A204.1 (cell line): ENCODE measurements around the gene PRRC2A.

Experiments used
- FAIRE-seq: peaks from 2 replicates; lab custom pipeline; 2012; peaks lifted over from hg19 to GRCh38; lab: Jason Lieb, UNC

The PRRC2A gene

DNA sequence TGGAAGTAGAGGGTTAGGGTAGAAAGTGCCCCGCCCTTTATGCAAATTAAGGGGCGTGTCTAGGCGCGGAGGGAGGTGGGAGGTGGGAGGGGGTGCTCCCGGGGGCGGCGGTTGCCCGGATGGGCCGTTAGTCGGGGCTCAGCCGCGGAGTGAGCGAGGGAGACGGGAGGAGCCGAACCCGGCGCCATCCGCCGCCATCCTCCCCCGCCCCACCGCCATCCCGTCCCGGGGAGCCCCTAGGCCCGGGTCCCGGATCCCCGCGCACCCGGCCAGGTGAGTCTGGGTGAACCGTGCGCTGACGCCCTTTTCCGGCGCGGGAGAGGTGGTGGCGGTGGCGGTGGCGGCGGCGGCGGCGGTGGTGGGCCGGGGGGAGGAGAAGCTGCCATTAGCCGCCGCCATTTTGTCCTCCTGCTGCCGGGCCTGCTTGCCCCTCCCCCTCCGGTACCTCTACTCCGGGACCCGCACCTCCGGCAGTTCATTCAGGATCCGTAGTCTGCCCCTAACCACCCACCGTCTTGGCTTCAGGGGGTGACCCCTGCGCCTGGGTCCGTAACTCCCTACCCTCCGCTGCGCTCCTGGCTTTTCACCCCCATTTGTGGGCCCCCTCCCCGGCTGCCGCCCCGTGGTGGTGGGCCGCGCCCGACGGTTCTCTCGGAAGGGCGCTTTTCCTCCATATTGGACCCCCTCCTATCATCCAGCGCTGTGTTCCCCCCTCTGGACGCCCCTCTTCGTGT, at the start of gene PRRC2A:
Gene PRRC2A, plus strand, starts transcription at position 130 of the 734 bp plus-strand sequence. CDS start 2,075 bp downstream, outside the sequence.
- FAIRE-seq: no peak

DNA sequence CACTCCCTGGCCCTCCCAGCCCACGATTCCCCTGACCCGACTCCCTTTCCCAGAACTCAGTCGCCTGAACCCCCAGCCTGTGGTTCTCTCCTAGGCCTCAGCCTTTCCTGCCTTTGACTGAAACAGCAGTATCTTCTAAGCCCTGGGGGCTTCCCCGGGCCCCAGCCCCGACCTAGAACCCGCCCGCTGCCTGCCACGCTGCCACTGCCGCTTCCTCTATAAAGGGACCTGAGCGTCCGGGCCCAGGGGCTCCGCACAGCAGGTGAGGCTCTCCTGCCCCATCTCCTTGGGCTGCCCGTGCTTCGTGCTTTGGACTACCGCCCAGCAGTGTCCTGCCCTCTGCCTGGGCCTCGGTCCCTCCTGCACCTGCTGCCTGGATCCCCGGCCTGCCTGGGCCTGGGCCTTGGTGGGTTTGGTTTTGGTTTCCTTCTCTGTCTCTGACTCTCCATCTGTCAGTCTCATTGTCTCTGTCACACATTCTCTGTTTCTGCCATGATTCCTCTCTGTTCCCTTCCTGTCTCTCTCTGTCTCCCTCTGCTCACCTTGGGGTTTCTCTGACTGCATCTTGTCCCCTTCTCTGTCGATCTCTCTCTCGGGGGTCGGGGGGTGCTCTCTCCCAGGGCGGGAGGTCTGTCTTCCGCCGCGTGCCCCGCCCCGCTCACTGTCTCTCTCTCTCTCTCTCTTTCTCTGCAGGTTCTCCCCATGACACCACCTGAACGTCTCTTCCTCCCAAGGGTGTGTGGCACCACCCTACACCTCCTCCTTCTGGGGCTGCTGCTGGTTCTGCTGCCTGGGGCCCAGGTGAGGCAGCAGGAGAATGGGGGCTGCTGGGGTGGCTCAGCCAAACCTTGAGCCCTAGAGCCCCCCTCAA, 48.2 kb upstream of the PRRC2A start, which contains the start of gene LTA:
Gene LTA, plus strand, starts transcription at position 249 of the 871 bp plus-strand sequence. Its CDS starts 454 bp downstream, at position 703.
- FAIRE-seq: no peak

- FAIRE-seq: no peak
These were observed 47.0 kb upstream of the PRRC2A start for GRCh38 chr6:31573239-31574105.

DNA sequence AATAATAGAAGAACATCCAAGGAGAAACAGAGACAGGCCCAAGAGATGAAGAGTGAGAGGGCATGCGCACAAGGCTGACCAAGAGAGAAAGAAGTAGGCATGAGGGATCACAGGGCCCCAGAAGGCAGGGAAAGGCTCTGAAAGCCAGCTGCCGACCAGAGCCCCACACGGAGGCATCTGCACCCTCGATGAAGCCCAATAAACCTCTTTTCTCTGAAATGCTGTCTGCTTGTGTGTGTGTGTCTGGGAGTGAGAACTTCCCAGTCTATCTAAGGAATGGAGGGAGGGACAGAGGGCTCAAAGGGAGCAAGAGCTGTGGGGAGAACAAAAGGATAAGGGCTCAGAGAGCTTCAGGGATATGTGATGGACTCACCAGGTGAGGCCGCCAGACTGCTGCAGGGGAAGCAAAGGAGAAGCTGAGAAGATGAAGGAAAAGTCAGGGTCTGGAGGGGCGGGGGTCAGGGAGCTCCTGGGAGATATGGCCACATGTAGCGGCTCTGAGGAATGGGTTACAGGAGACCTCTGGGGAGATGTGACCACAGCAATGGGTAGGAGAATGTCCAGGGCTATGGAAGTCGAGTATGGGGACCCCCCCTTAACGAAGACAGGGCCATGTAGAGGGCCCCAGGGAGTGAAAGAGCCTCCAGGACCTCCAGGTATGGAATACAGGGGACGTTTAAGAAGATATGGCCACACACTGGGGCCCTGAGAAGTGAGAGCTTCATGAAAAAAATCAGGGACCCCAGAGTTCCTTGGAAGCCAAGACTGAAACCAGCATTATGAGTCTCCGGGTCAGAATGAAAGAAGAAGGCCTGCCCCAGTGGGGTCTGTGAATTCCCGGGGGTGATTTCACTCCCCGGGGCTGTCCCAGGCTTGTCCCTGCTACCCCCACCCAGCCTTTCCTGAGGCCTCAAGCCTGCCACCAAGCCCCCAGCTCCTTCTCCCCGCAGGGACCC, 46.1 kb upstream of the PRRC2A start:
- no peak for FAIRE-seq

DNA sequence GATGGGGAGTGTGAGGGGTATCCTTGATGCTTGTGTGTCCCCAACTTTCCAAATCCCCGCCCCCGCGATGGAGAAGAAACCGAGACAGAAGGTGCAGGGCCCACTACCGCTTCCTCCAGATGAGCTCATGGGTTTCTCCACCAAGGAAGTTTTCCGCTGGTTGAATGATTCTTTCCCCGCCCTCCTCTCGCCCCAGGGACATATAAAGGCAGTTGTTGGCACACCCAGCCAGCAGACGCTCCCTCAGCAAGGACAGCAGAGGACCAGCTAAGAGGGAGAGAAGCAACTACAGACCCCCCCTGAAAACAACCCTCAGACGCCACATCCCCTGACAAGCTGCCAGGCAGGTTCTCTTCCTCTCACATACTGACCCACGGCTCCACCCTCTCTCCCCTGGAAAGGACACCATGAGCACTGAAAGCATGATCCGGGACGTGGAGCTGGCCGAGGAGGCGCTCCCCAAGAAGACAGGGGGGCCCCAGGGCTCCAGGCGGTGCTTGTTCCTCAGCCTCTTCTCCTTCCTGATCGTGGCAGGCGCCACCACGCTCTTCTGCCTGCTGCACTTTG, 45.1 kb upstream of the PRRC2A start, which contains the start of gene TNF:
Gene TNF, plus strand, starts transcription at position 231 of the 567 bp plus-strand sequence. Its CDS starts 177 bp downstream, at position 408.
- no peak for FAIRE-seq

DNA sequence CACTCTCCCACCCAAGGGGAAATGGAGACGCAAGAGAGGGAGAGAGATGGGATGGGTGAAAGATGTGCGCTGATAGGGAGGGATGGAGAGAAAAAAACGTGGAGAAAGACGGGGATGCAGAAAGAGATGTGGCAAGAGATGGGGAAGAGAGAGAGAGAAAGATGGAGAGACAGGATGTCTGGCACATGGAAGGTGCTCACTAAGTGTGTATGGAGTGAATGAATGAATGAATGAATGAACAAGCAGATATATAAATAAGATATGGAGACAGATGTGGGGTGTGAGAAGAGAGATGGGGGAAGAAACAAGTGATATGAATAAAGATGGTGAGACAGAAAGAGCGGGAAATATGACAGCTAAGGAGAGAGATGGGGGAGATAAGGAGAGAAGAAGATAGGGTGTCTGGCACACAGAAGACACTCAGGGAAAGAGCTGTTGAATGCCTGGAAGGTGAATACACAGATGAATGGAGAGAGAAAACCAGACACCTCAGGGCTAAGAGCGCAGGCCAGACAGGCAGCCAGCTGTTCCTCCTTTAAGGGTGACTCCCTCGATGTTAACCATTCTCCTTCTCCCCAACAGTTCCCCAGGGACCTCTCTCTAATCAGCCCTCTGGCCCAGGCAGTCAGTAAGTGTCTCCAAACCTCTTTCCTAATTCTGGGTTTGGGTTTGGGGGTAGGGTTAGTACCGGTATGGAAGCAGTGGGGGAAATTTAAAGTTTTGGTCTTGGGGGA, 44.4 kb upstream of the PRRC2A start:
- FAIRE-seq: no peak

- no peak for FAIRE-seq
These were observed 43.5 kb upstream of the PRRC2A start for GRCh38 chr6:31576897-31577578.

GRCh38 chr6:31577579-31577966, 42.9 kb upstream of the PRRC2A start:
- no peak for FAIRE-seq

DNA sequence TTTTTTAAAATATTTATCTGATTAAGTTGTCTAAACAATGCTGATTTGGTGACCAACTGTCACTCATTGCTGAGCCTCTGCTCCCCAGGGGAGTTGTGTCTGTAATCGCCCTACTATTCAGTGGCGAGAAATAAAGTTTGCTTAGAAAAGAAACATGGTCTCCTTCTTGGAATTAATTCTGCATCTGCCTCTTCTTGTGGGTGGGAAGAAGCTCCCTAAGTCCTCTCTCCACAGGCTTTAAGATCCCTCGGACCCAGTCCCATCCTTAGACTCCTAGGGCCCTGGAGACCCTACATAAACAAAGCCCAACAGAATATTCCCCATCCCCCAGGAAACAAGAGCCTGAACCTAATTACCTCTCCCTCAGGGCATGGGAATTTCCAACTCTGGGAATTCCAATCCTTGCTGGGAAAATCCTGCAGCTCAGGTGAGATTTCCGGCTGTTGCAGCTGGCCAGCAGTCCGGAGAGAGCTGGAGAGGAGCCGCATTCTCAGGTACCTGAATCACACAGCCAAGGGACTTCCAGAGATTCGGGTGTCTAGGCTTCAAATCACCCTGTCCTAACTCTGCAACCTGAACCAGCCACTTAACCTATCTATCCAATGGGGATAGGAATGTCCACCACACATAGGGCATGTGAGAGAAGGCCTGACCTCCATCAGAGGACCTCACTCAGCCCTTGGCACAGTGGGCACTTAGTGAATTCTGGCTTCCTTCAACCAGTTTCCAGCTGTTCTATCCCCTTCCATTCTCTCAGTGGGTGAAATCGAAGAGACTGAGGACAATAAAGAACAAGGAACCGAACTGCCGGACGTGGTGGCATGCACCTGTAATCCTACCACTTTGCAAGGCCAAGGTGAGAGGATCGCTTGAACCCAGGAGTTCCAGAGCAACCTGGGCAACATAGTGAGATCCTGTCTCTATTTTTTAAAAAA, 42.1 kb upstream of the PRRC2A start:
- no peak for FAIRE-seq

- no peak for FAIRE-seq
These were observed 41.4 kb upstream of the PRRC2A start for GRCh38 chr6:31579119-31579505.

DNA sequence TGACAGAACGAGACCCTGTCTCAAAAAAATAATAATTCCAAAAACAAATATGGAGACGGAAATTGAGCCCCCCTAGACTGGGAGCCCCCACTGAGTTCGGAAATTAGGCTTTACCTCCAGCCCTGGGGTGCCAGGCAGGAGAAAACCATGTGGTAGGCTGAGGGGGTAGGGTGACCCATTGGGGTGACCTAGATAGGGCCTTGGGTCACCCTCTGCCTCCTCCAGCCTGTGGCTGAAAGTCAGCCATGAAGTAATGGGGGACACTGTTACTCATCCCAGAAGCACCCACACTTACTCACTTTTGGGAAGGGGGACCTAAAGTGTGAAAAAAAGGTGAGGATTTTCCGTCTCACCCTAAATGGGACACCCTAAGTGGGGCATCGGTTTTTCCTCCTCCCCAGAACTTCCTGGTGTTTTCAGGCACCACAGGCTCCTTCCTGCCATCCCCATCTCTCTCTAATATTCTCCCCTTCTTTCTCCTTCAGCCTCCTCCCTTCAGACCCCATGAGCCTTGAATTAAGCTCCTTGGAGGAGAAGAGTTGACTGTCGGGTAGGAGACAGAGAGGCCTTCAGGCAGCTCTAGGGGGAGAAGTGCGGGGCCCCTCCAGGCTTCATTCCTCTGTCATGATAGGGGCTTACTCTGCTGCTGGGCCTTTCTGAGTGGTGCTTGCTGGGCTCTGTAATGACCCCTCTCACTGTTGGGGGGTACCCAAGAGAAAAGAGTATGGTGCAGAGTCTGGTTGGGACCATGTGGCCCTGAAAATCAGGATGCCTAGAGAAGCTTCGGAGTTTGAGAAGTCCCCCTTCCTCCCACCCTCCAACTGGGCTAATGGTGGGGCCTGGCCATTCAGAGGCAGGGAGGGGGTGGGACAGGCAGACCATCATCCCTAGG, 40.7 kb upstream of the PRRC2A start:
- FAIRE-seq: no peak

- FAIRE-seq: no peak
These were observed 40.1 kb upstream of the PRRC2A start for GRCh38 chr6:31580438-31580740.

DNA sequence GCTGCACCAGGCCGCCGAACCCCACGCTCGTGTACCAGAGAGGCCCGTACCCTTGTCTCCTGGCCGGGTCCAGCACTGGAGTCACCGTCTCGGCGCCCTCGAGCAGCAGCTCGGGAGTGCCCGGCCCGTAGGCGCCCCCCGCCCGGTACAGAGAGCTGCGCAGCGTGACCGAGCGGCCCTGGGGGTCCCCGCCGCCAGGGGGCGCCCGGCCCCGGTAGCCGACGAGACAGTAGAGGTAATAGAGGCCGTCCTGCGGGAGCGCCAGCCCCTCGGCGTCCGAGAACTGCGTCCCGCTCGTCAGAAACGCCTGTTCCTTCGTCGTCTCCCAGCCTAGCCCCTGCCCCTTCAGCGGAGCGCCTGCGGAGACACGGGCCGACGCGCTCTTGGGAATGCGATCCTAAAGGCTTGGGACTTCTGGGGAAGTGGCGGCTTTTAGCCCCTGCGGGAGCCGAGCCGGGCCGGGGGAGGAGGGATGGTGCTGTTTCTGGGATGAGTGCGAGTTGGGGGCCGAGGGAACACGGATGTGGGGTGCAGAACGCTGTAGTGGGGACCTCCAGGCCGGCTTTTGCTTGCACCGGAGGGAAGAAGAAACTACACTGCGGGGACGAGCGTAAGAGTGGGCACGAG, 39.6 kb upstream of the PRRC2A start:
- FAIRE-seq: no peak

DNA sequence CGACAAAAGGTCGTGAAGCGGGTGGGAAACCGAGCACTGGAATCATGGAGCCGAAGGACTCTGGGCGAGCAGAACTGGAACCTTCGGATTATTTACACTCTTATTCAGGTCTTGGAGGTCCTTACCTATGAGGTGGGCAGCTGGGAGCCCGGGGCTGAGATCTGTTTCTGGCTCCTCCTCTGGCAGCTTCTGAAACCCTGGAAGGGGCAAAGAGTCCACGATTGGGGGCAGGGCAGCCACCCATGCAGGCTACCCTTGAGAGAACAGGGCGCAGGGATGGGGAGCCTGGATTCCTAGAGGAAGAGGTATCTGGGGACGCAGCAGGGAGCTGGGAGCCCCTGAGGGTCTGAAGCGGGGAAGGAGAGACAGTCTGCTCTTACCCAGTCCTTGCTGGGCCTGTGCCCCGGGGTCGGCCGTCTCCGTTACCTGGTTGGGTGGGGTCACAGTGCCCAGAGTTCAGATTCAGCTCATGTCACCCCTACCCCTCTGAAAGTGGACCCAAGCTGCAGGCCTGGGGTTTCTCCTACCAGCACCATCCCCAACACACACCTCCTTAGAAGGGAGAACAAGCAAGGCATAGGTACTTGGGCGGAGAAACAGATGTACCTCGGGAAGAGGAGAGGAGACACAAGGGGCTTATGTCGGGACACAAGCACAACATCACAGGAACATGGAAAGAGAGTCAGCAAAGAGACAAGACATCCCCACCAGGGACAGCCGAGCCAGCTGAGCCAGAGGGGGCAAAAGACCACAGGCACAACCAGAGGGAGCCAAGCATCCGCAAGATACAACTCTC, 38.9 kb upstream of the PRRC2A start:
- FAIRE-seq: no peak

- no peak for FAIRE-seq
These were observed 38.3 kb upstream of the PRRC2A start, which contains the start of gene LTB for GRCh38 chr6:31582230-31582643. TSS of gene LTB (minus strand) at chr6:31582424. CDS start at chr6:31582417, 7 bp downstream.

DNA sequence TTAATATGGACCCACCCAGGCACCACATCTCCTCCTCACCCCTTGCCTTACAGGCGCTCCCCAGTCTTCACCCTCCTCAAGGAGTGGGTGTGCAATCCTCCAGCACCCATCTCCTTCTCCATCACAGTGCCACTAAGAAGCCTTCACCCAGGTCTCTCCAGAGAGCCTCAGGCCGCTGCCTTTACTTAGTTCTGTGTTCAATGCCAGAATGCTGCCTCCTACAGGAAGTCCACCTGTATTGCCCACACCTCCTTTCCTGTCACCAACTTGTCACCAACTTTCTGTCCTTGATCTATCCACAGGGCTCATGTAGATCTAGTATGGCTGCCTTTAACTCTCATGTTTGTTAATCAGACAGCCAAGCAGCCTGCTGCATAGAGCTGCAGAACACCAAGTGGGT, 35.0 kb upstream of the PRRC2A start:
- no peak for FAIRE-seq
